Small intestine (tissue), 7 donors: ENCODE measurements around the gene PLCB3. TPM values are rescaled to one million over a fixed set of nuclear protein-coding genes. Genes with fewer than 3 reads are reported as not detected.
A peak's percentile ranks its signal among the peaks of the same experiment; 100 is the strongest.

ENCODE experiments used
- DNase-seq, 2 donors: peaks; one replicate each; pipeline versions ENCODE4 v3.0.0 to v3.0.0-alpha.2; 2013
- FAIRE-seq: peaks from 2 replicates; lab custom pipeline; 2012; peaks lifted over from hg19 to GRCh38; lab: Jason Lieb, UNC
- H3K27ac ChIP-seq, 3 donors: one replicate each; pipeline ENCODE4 v1.5.1; 2013; ENCODE audit warnings: low read length in 2 of 3, mild to moderate bottlenecking in 2 of 3, control low read depth in 1 of 3, inconsistent platforms in 1 of 3, low read depth in 1 of 3, moderate library complexity in 1 of 3
- H3K27me3 ChIP-seq, 3 donors: one replicate each; pipeline ENCODE4 v1.6.1; 2013; ENCODE audit warnings: low read length in 3 of 3, inconsistent platforms in 1 of 3; ENCODE audit not compliant: control insufficient read depth in 3 of 3, insufficient read depth in 3 of 3
- H3K36me3 ChIP-seq, 3 donors: one replicate each; pipeline ENCODE4 v1.6.1; 2013; ENCODE audit warnings: low read length in 3 of 3, inconsistent platforms in 1 of 3, low read depth in 1 of 3, mild to moderate bottlenecking in 1 of 3, moderate library complexity in 1 of 3; ENCODE audit not compliant: control insufficient read depth in 3 of 3, insufficient read depth in 2 of 3
- H3K4me1 ChIP-seq, 3 donors: one replicate each; pipeline ENCODE4 v1.6.1; 2013; ENCODE audit warnings: low read length in 2 of 3, inconsistent platforms in 1 of 3, low read depth in 1 of 3, mild to moderate bottlenecking in 1 of 3, moderate library complexity in 1 of 3; ENCODE audit not compliant: control insufficient read depth in 3 of 3, insufficient read depth in 2 of 3
- H3K4me3 ChIP-seq, 3 donors: one replicate each; pipeline ENCODE4 v1.5.1; 2013; ENCODE audit warnings: low read length in 3 of 3, control low read depth in 1 of 3, inconsistent platforms in 1 of 3, low read depth in 1 of 3, mild to moderate bottlenecking in 1 of 3, moderate library complexity in 1 of 3
- H3K9me3 ChIP-seq, 2 donors: one replicate each; pipeline ENCODE4 v1.6.1; 2013; ENCODE audit warnings: low read depth in 1 of 2, low read length in 1 of 2; ENCODE audit not compliant: control insufficient read depth in 2 of 2, insufficient read depth in 1 of 2
- WGBS, 3 donors: extraction: QIAGEN DNeasy Blood & Tissue Kit; methylation state at CpG; one replicate each; pipeline ENCODE4 v1.1.7; 2013; 5-methylcytosine and 5-hydroxymethylcytosine counted together
- polyA plus RNA-seq, 4 donors: library from polyadenylated mRNA; stranded (reverse) in 3 of 4; unstranded in 1 of 4; fragments of 200-250 nt in 3 of 4; fragments of 120-200 nt in 1 of 4; gene quantifications; one replicate each; pipeline versions ENCODE4 v1.2.1 to v1.2.3, GENCODE V29; 2013
- donor health status: healthy with polysubstance abuse.
- donor health status: control.
- donor health status: control.
- donor health status: Bipolar disorder and iron deficiency.
- donor health status: healthy.

The PLCB3 gene
- polyA plus RNA-seq, 4 donors: 108 to 191 (median 125) TPM

DNA sequence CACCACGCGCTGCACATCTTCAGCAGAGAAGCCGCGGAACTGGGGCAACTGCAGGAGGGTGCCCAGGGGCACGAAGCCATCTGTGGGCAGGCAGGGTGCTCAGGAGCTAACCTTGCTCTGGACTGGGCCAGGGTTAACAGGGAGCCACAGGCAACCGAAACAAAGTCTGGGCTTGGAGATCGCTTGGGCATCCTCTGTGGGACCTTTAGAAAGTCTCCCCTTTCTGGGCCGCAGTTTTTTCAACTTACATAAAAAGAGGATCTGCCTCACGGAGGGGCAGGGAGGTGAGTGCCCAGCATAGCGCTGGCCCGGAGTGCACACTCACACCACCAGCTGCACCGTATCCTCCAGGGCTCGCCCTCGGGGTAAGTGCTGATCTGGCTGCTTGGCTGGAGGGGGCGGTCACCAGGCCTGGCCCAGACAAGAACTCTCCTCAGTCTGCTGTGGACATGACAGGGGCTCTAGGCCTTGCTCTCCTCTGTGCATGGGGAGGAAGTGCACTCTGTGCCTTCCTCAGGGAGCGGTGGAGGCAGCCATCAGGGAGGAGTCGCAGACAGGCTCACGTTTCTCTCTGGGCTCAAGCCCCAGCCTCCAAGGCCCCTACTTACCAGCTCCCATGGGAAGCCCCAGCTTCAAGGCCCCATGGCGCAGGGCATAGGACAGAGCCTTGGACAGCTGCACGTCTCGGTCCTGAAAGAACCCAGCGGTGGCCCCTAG is 26.3 kb upstream of the PLCB3 start:
- FAIRE-seq (no peak), DNase-seq (no peak)
- H3K4me3 ChIP-seq: peak overlapping the region in 2 of 3 donors; percentile 73 to 83
- peaks cover 0 to 30% (median 3%) of the 10 kb centered on the region in 3 donors for H3K4me1 ChIP-seq
- 59 to 60% (median 59%) methylated on average over 22 of the region's 22 CpGs for WGBS, 3 donors
- no peaks in the 10 kb centered on the region for H3K9me3 ChIP-seq
- peak overlapping the region; percentile 57 to 82 (median 62) for H3K27ac ChIP-seq
- peaks cover 0 to 38% (median 2%) of the 10 kb centered on the region in 3 donors for H3K36me3 ChIP-seq
- no peaks in the 10 kb centered on the region for H3K27me3 ChIP-seq

DNA sequence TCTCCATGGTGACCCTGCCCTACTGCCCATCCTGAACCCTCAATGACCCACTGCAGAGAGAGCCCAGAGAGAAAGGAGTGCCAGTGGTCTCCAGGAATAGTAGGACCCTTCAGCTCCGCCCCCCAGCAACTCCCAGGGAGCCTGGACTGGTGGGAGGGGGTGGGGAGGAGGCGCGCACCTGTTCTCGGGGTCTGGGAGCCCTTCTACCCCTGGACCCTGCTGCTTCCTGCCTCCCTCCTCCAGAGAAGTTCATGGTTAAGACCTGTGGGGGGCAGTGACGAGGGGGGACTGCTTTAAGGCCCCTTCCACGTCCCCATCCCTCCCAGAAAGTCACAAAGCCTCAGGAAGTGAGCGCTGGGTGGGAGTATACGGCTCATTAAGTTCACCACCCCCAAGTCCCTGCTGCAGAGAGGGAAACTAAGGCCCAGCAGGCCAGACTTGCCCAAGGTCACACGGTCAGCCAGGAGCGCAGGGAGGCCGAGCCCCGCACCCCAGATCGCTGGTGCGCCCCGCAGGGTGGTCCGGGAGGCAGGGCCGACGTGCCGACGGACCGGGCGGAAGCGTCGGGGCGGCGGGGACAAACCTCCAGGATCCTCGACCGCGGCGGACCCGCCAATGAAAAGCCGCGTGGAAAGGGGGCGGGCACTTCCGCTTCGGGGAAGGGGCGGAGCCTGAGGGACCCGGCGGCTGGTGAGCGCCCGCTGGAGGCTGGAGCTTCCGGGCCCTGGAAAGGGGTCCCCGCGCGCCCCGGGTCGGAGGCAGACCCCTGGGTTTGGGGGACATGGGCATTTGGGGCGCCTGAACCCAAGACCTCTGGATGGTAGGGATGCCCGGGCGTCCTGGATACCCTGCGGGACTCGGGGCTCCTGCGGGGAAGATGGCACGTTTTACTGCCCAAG is 25.5 kb upstream of the PLCB3 start, which contains the start of the genes NUDT22 and TRPT1:
Gene NUDT22 (plus strand): TSS at position 667 of the 899 bp plus-strand sequence. CDS start 379 bp downstream, outside the sequence.
Gene TRPT1 (minus strand): TSS at position 579 of the 899 bp plus-strand sequence. CDS start 326 bp downstream, at position 253.
- peaks cover 0 to 31% (median 3%) of the 10 kb centered on the region in 3 donors for H3K4me1 ChIP-seq
- 0% methylated on average over 49 to 54 of the region's 54 CpGs for WGBS, 3 donors
- FAIRE-seq: no peak

DNA sequence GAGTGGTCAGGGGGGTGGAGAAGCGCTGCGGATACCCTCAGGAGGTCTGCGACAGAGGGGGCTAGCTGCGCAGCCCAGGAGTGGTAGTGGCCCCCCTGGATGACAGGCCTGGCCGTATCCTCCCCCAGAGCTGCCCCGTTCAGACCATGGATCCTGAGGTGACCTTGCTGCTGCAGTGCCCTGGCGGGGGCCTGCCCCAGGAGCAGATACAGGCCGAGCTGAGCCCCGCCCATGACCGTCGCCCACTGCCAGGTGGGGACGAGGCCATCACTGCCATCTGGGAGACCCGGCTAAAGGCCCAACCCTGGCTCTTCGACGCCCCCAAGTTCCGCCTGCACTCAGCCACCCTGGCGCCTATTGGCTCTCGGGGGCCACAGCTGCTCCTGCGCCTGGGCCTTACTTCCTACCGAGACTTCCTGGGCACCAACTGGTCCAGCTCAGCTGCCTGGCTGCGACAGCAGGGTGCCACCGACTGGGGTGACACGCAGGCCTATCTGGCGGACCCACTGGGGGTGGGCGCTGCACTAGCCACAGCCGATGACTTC is 24.8 kb upstream of the PLCB3 start:
- FAIRE-seq (no peak), DNase-seq (peak; percentile 73 to 74)
- Histone ChIP-seq H3K9me3 (no peaks in the 10 kb centered on the region), H3K36me3 (peaks cover 0 to 24% (median 0%) of the 10 kb centered on the region in 3 donors), H3K4me1 (peaks cover 0 to 36% (median 3%) of the 10 kb centered on the region in 3 donors), H3K4me3 (peak overlapping the region; percentile 59 to 83 (median 73)), H3K27me3 (no peaks in the 10 kb centered on the region), H3K27ac (peak overlapping the region; percentile 67 to 89 (median 82))
- 1 to 7% (median 4%) methylated on average over 24 to 26 of the region's 26 CpGs for WGBS, 3 donors

More for the DNA sequence above, 25.5 kb upstream of the PLCB3 start, which contains the start of the genes NUDT22 and TRPT1:
- peak; percentile 91 to 95 for DNase-seq
- Histone ChIP-seq H3K4me3 (peak within 1 kb of the TSS; percentile 59 to 83 (median 73)), H3K36me3 (peaks cover 0 to 30% (median 0%) of the 10 kb centered on the region in 3 donors), H3K27ac (peak within 1 kb of the TSS; percentile 67 to 89 (median 82)), H3K9me3 (no peaks in the 10 kb centered on the region), H3K27me3 (no peaks in the 10 kb centered on the region)

DNA sequence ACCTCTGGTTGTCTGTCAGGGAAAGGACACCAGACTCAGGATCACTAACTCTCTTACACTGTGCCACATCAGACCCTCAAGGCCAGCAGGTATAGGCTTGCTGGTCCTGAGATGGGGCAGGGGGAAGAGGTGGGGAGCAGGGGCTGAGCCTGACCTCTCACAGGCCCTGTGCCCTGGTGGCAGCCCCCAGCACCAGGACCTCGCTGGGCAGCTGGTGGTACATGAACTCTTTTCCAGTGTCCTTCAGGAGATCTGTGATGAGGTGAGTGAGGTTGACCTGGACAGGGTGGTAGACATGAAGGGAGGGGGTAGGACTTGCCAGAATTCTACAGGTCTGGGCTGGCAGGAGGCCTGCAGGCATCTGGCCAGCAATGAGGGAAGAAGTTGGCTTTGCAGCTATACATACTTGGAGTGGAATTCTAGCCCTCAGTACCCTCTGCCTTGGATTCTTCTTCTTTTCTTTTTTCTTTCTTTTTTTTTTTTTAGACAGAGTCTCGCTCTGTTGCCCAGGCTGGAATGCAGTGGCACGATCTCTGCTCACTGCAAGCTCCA is 23.8 kb upstream of the PLCB3 start:
- 79 to 84% (median 82%) methylated on average over 3 of the region's 3 CpGs for WGBS, 3 donors
- peak overlapping the region in 2 of 3 donors; percentile 73 to 83 for H3K4me3 ChIP-seq
- H3K4me1 ChIP-seq: peaks cover 0 to 42% (median 3%) of the 10 kb centered on the region in 3 donors
- H3K9me3 ChIP-seq: no peaks in the 10 kb centered on the region
- FAIRE-seq (no peak), DNase-seq (no peak)
- peak overlapping the region in 1 of 3 donors; percentile 82 for H3K27ac ChIP-seq
- H3K27me3 ChIP-seq: no peaks in the 10 kb centered on the region
- peaks cover 0 to 28% (median 0%) of the 10 kb centered on the region in 3 donors for H3K36me3 ChIP-seq

DNA sequence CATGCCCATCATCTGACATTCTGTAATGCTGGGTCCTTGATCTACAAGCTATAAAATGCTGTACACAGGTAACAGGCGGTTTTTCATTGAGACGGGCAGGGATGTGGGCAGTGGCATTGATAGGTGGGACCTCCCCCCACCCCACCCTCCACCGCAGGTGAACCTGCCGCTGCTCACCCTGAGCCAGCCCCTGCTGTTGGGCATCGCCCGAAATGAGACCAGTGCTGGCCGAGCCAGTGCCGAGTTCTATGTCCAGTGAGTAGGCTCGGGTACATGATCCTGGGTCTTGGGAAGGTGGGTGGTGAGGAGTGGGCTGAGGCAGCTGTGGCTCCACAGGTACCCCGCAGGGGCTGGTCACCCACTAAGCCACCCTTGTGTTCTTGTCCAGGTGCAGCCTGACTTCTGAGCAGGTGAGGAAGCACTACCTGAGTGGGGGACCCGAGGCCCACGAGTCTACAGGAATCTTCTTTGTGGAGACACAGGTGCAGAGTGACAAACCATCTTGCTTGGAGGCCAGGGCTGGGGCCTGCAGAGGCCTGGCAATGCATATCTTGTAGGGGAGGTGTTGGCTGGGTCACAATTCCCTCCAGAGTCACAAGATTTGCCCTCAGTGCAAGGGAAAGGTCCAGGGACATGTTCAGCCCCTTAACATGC is 22.1 kb upstream of the PLCB3 start:
- Histone ChIP-seq H3K36me3 (peaks cover 0 to 15% (median 0%) of the 10 kb centered on the region in 3 donors), H3K27ac (peak overlapping the region; percentile 58 to 97 (median 86)), H3K9me3 (no peaks in the 10 kb centered on the region), H3K27me3 (no peaks in the 10 kb centered on the region), H3K4me3 (peak overlapping the region in 1 of 3 donors; percentile 81), H3K4me1 (peaks cover 0 to 50% (median 3%) of the 10 kb centered on the region in 3 donors)
- DNase-seq (peak in 1 of 2 donors; percentile 55), FAIRE-seq (no peak)
- 83 to 87% (median 84%) methylated on average over 12 of the region's 12 CpGs for WGBS, 3 donors

DNA sequence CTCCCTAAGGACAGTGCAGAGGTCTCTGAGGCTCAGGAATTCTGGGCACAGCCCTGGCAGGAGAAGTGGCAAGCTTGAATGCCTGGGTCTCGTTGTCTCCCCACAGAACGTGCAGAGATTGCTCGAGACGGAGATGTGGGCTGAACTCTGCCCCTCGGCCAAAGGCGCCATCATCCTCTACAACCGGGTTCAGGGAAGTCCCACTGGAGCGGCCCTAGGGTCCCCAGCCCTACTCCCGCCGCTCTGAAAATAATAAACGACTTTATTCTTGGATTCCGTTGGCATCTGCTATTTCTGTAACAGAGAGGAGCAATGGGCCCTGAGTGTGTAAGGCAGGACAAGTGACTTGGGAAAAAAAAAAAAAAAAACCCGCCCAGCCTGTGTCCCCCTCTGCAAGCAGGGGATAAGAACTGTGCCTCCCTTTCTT is 21.6 kb upstream of the PLCB3 start:
- Histone ChIP-seq H3K4me1 (peaks cover 0 to 50% (median 3%) of the 10 kb centered on the region in 3 donors), H3K4me3 (peak overlapping the region; percentile 51 to 81 (median 73)), H3K36me3 (peaks cover 0 to 10% (median 0%) of the 10 kb centered on the region in 3 donors), H3K27me3 (no peaks in the 10 kb centered on the region), H3K27ac (peak overlapping the region; percentile 58 to 97 (median 86)), H3K9me3 (no peaks in the 10 kb centered on the region)
- 25 to 33% (median 29%) methylated on average over 13 of the region's 13 CpGs for WGBS, 3 donors
- FAIRE-seq (no peak), DNase-seq (peak in 1 of 2 donors; percentile 57)

DNA sequence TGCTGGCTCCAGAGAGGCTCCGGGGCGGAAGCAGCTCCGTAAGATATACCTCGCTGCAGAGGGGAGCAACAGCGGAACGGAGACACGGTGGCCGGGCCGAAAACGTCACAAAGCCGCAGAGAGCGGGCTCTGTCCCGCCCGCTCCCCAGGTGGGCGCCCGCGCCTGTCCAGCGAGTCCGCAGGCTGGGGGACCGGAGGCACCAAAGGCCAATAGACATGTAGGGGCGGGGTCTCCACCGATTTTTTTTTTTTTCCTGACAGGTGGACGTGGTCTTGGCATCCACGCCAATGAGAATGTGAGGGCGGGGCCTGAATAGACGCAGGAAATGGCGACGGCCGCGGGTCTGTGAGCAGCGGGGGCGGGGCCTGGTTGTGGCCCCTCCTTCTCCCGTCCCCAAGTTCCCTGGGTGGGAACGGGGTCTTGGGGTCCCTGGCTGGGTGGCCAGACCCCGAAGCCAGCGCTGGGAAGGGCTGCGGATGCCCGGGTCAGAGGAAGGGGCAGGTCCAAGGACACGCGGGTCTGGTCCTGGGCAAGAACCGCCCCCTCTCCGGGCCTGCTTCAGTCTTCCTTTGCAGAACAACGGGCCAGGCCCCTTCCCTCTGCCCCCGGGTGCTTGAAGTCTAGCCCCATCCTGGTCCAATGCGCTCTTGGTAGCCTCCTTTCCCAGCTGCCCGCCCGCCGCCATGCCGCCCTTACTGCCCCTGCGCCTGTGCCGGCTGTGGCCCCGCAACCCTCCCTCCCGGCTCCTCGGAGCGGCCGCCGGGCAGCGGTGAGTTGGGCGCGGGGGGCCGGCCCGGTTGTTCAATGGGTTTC is 21.0 kb upstream of the PLCB3 start, which contains the start of gene DNAJC4:
Gene DNAJC4 (plus strand): TSS at position 378 of the 814 bp plus-strand sequence. CDS start 307 bp downstream, at position 685.
- peak within 1 kb of the TSS; percentile 83 to 97 (median 86) for H3K27ac ChIP-seq
- 0% methylated on average over 48 to 62 of the region's 62 CpGs for WGBS, 3 donors
- H3K4me1 ChIP-seq: peaks cover 0 to 50% (median 2%) of the 10 kb centered on the region in 3 donors
- no peaks in the 10 kb centered on the region for H3K9me3 ChIP-seq
- FAIRE-seq (no peak), DNase-seq (peak; percentile 96)
- peaks cover 0 to 12% (median 0%) of the 10 kb centered on the region in 3 donors for H3K36me3 ChIP-seq
- peak within 1 kb of the TSS; percentile 73 to 81 (median 78) for H3K4me3 ChIP-seq
- H3K27me3 ChIP-seq: no peaks in the 10 kb centered on the region
